HepG2 (cell line): ENCODE measurements around the gene SLC25A15. TPM values are rescaled to one million over a fixed set of nuclear protein-coding genes. Genes with fewer than 3 reads are reported as not detected.

Source experiments
- ATAC-seq: fragments of 200-7000 bp; cut with Tn5 transposase; 3 replicates; pipeline ENCODE4 v1.9.1; 2020; ENCODE audit warnings: mild to moderate bottlenecking, moderate library complexity
- BruUV-seq: library from RNA; stranded (reverse); fragments of 400-500 nt; replicated peaks from 2 replicates; lab custom pipeline; 2021; lab: Mats Ljungman, UMichigan
- CTCF ChIA-PET: fragments of 300-600 bp; formaldehyde crosslinking; extraction: SDS; loops from one replicate; lab custom pipeline; 2021; ENCODE audit warnings: low total read pairs, inconsistent platforms, low intra/inter-chr PET ratio; lab: Yijun Ruan, JAX
- POLR2A ChIA-PET: fragments of 350-600 bp; sonication (Branson Sonifier 250); formaldehyde crosslinking; loops from one replicate; lab custom pipeline; 2020; ENCODE audit warnings: antibody characterized with exemption, inconsistent platforms; lab: Yijun Ruan, JAX
- DNase-seq: peaks from one replicate; pipeline ENCODE4 v3.0.0-alpha.2; 2015; ENCODE audit warnings: low spot score
- FAIRE-seq: peaks from 3 replicates; lab custom pipeline; 2011; peaks lifted over from hg19 to GRCh38; lab: Jason Lieb, UNC
- H2AFZ ChIP-seq: one replicate; pipeline ENCODE4 v1.6.1; 2011; ENCODE audit warnings: low read length, inconsistent platforms
- H3K27ac ChIP-seq: fragments of 300-600 bp; 3 replicates; pipeline ENCODE4 v1.8.0; 2011; ENCODE audit warnings: mixed run types, mild to moderate bottlenecking, mixed read lengths, low read length, inconsistent platforms; ENCODE audit not compliant: insufficient read depth; ENCODE audit errors: extremely low read length
- H3K27me3 ChIP-seq, 2 experiments: fragments of 200-600 bp in 1 of 2; 2 replicates in 1 of 2; 3 replicates in 1 of 2; pipeline versions ENCODE4 v1.6.0 to v1.8.0; 2011; ENCODE audit warnings: low read length in 2 of 2, mild to moderate bottlenecking in 2 of 2, moderate library complexity in 2 of 2, inconsistent platforms in 1 of 2; ENCODE audit not compliant: insufficient read depth in 2 of 2, control insufficient read depth in 1 of 2
- H3K36me3 ChIP-seq, 2 experiments: fragments of 200-600 bp in 1 of 2; replicated peaks in 1 of 2; 2 replicates in 1 of 2; 3 replicates in 1 of 2; pipeline versions ENCODE4 v1.5.1 to v1.8.0; 2011; ENCODE audit warnings: low read length in 2 of 2, inconsistent platforms in 1 of 2; ENCODE audit not compliant: insufficient read depth in 2 of 2, control insufficient read depth in 1 of 2
- H3K4me1 ChIP-seq: 2 replicates; pipeline ENCODE4 v1.5.1; 2012; ENCODE audit warnings: low read length, inconsistent platforms; ENCODE audit not compliant: insufficient read depth
- H3K4me2 ChIP-seq: 2 replicates; pipeline ENCODE4 v1.6.0; 2011; ENCODE audit warnings: low read depth, low read length, inconsistent platforms
- H3K4me3 ChIP-seq, 3 experiments: fragments of 200-600 bp in 1 of 3; sonication (generic), shearing (Covaris generic) in 1 of 3; replicated peaks in 1 of 3; 2 replicates each; pipeline ENCODE4 v1.5.1; 2011 to 2016; ENCODE audit warnings: low read length in 3 of 3, inconsistent platforms in 2 of 3, low read depth in 2 of 3, mild to moderate bottlenecking in 2 of 3, control low read depth in 1 of 3, mixed read lengths in 1 of 3; ENCODE audit not compliant: insufficient read depth in 1 of 3
- H3K79me2 ChIP-seq: one replicate; pipeline ENCODE4 v1.6.1; 2011; ENCODE audit warnings: low read length, inconsistent platforms; ENCODE audit not compliant: insufficient read depth
- H3K9ac ChIP-seq: 2 replicates; pipeline ENCODE4 v1.6.0; 2011; ENCODE audit warnings: mild to moderate bottlenecking, low read depth, low read length, inconsistent platforms; ENCODE audit not compliant: insufficient read depth
- H3K9me3 ChIP-seq: 2 replicates; pipeline ENCODE4 v1.5.1; 2012; ENCODE audit warnings: mild to moderate bottlenecking, low read length
- H4K20me1 ChIP-seq: 2 replicates; pipeline ENCODE4 v1.6.0; 2011; ENCODE audit warnings: inconsistent platforms, mild to moderate bottlenecking, low read length, moderate library complexity; ENCODE audit not compliant: insufficient read depth
- FOXP1 ChIP-seq, 2 experiments: fragments of 450-650 bp in 1 of 2; IDR thresholded peaks; 2 replicates each; pipeline ENCODE4 v1.6.1; 2017 to 2018; ENCODE audit warnings: antibody characterized with exemption in 1 of 2
- GMEB1 ChIP-seq: sonication (generic); formaldehyde crosslinking; IDR thresholded peaks from 2 replicates; pipeline ENCODE4 v1.5.1; 2020; ENCODE audit warnings: missing genetic modification reagents, mild to moderate bottlenecking, borderline replicate concordance
- IRX3 ChIP-seq: sonication (generic); formaldehyde crosslinking; IDR thresholded peaks from 2 replicates; pipeline ENCODE4 v1.8.1; 2023; ENCODE audit warnings: mild to moderate bottlenecking, low read depth, missing genetic modification reagents, borderline replicate concordance
- MIXL1 ChIP-seq: IDR thresholded peaks from 2 replicates; pipeline ENCODE4 v1.6.1; 2016
- MYPOP ChIP-seq: sonication (generic); formaldehyde crosslinking; IDR thresholded peaks from 2 replicates; pipeline ENCODE4 v1.8.1; 2023; ENCODE audit warnings: mild to moderate bottlenecking, moderate library complexity, missing genetic modification reagents
- PCBP2 ChIP-seq: fragments of 200-400 bp; formaldehyde crosslinking; optimal IDR thresholded peaks from 2 replicates; pipeline ENCODE3; 2018; ENCODE audit warnings: low read length, low read depth; ENCODE audit not compliant: poor library complexity, severe bottlenecking
- PITX1 ChIP-seq: sonication (generic); formaldehyde crosslinking; IDR thresholded peaks from 2 replicates; pipeline ENCODE4 v1.5.1; 2020; ENCODE audit warnings: mild to moderate bottlenecking, missing genetic modification reagents
- SALL2 ChIP-seq: sonication (generic); formaldehyde crosslinking; IDR thresholded peaks from 2 replicates; pipeline ENCODE4 v1.8.1; 2023; ENCODE audit warnings: mild to moderate bottlenecking, missing genetic modification reagents, inconsistent platforms
- SP4 ChIP-seq: sonication (generic); formaldehyde crosslinking; IDR thresholded peaks from 2 replicates; pipeline ENCODE4 v1.8.1; 2023; ENCODE audit warnings: mild to moderate bottlenecking, missing genetic modification reagents
- THAP8 ChIP-seq: sonication (generic); formaldehyde crosslinking; IDR thresholded peaks from 2 replicates; pipeline ENCODE4 v1.5.1; 2020; ENCODE audit warnings: missing genetic modification reagents, mild to moderate bottlenecking, borderline replicate concordance
- ZC3H4 ChIP-seq: sonication (generic); formaldehyde crosslinking; IDR thresholded peaks from 2 replicates; pipeline ENCODE4 v1.4.0; 2020; ENCODE audit warnings: missing genetic modification reagents, borderline replicate concordance
- ZFP36L2 ChIP-seq: sonication (generic); formaldehyde crosslinking; IDR thresholded peaks from 2 replicates; pipeline ENCODE4 v1.4.0; 2020; ENCODE audit warnings: missing genetic modification reagents
- ZNF232 ChIP-seq: sonication (generic); formaldehyde crosslinking; IDR thresholded peaks from 2 replicates; pipeline ENCODE4 v1.4.0; 2020; ENCODE audit warnings: missing genetic modification reagents, borderline replicate concordance
- ZNF276 ChIP-seq: sonication (generic); formaldehyde crosslinking; IDR thresholded peaks from 2 replicates; pipeline ENCODE4 v1.4.0; 2020; ENCODE audit warnings: mild to moderate bottlenecking, low read depth, missing genetic modification reagents
- ZNF333 ChIP-seq: sonication (generic); formaldehyde crosslinking; IDR thresholded peaks from 2 replicates; pipeline ENCODE4 v1.4.0; 2020; ENCODE audit warnings: mild to moderate bottlenecking, missing genetic modification reagents, borderline replicate concordance
- ZNF367 ChIP-seq: sonication (generic); formaldehyde crosslinking; IDR thresholded peaks from 2 replicates; pipeline ENCODE4 v1.4.0; 2020; ENCODE audit warnings: missing genetic modification reagents, borderline replicate concordance
- ZSCAN20 ChIP-seq: sonication (generic); formaldehyde crosslinking; IDR thresholded peaks from 2 replicates; pipeline ENCODE4 v1.4.0; 2020; ENCODE audit warnings: missing genetic modification reagents, mild to moderate bottlenecking, borderline replicate concordance
- whole genome bisulfite sequencing: methylation state at CpG from one replicate; pipeline ENCODE4 v1.1.6; 2017; ENCODE audit warnings: low lambda C conversion rate; 5-methylcytosine and 5-hydroxymethylcytosine counted together
- in situ Hi-C: cut with HindIII; loops from 2 replicates; pipeline ENCODE4 v1.10.0; 2017; ENCODE audit warnings: low pct_unique_long_range_greater_than_20kb; ENCODE audit not compliant: extremely low pct_ligation_motif_present
- intact Hi-C: fragments of 100-400 bp; cut with micrococcal nuclease; formaldehyde crosslinking; loops from one replicate; pipeline ENCODE4 v1.10.0; 2022; ENCODE audit not compliant: unreplicated experiment
- polyA plus RNA-seq, 8 experiments: library from polyadenylated mRNA; depleted of rRNA in 3 of 8; stranded (reverse) in 7 of 8; unstranded in 1 of 8; fragments of >200 nt; fragmentation: Illumina TruSeq in 4 of 8; extraction: Trizol in 4 of 8; gene quantifications; 2 replicates each; pipeline versions ENCODE4 v1.2.1 to v1.2.3, GENCODE V29; 2011 to 2016; ENCODE audit warnings: low read depth in 4 of 8, missing spikeins in 1 of 8, mixed read lengths in 1 of 8; ENCODE audit not compliant: insufficient read depth in 1 of 8
- total RNA-seq, 5 experiments: library from RNA; depleted of rRNA; stranded (reverse); fragments of >200 nt; fragmentation: Illumina TruSeq; extraction: Trizol; gene quantifications; 2 replicates each; pipeline ENCODE4 v1.2.3, GENCODE V29; 2016; ENCODE audit warnings: low read depth in 1 of 5

SLC25A15 gene
- total and polyA plus RNA-seq, 2 of the 13 experiments (the other 11 are each of a cell fraction or from before 2014, with no cell fraction given) = 17.3 to 39.1 TPM

DNA sequence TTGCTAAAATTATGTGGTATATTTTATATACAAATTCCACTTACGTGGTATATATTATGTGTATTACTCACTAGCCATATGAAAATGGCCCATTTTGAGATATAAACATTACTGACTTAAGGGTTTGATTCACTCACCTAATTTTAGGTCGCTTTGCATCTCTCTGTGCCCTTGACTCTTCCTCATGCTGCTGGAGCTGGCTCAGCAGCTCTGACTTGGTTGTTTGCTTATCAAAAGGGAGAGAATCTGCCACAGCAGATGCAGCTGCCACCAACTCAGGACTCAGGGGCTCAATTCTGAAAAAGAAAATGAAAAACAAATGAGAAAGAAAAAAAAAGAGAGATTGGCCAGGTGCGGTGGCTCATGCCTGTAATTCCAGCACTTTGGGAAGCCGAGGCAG is 30.6 kb upstream of the SLC25A15 start:
- Histone ChIP-seq H3K36me3 (peaks cover 8 to 37% of the 10 kb centered on the region in 2 experiments), H3K9me3 (no peaks in the 10 kb centered on the region), H3K27me3 (no peaks in the 10 kb centered on the region), H3K4me2 (no peak overlapping the region), H3K9ac (no peak overlapping the region), H3K4me3 (no peak overlapping the region), H3K79me2 (no peaks in the 10 kb centered on the region), H2AFZ (no peak overlapping the region), H3K27ac (no peak overlapping the region), H4K20me1 (no peaks in the 10 kb centered on the region), H3K4me1 (no peaks in the 10 kb centered on the region)
- no TSS peak for BruUV-seq
- DNase-seq (no peak), FAIRE-seq (no peak), ATAC-seq (no peak)
- TF ChIP-seq ZNF232 (CRISPR knock-in tag) (no peak), MYPOP (CRISPR knock-in tag) (no peak), THAP8 (CRISPR knock-in tag) (no peak), PCBP2 (no peak), PITX1 (CRISPR knock-in tag) (no peak), IRX3 (CRISPR knock-in tag) (no peak), FOXP1 (IDR thresholded peaks at IDR 0.05) (no peak), FOXP1 (CRISPR knock-in tag; IDR thresholded peaks at IDR 0.05) (no peak), ZNF367 (no peak), ZNF333 (no peak), ZSCAN20 (no peak), MIXL1 (CRISPR knock-in tag) (no peak), SP4 (no peak), ZNF276 (no peak), ZFP36L2 (no peak), ZC3H4 (CRISPR knock-in tag) (no peak), GMEB1 (CRISPR knock-in tag) (no peak), SALL2 (no peak)
- WGBS = 93% methylated on average over 4 of the region's 4 CpGs
- intact Hi-C loops = no loop called here
- POLR2A ChIA-PET = no interaction called here
- in situ Hi-C loops = no loop called here
- CTCF ChIA-PET = no interaction called here
